Epithelial cell of prostate (primary cell): ENCODE results near the gene NACC1.

Experiments used
- DNase-seq: peaks from one replicate; pipeline ENCODE4 v3.0.0-alpha.2; 2011; ENCODE audit warnings: low read depth, low spot score
- H3K27ac ChIP-seq: fragments of 450-650 bp; 2 replicates; pipeline ENCODE4 v1.5.1; 2017; ENCODE audit warnings: mild to moderate bottlenecking

NACC1 gene

GRCh38 chr19:13118424-13119193 lies 545 bp downstream of the NACC1 start:
- peak overlapping the region; percentile 84 for H3K27ac ChIP-seq
- DNase-seq: no peak

DNA sequence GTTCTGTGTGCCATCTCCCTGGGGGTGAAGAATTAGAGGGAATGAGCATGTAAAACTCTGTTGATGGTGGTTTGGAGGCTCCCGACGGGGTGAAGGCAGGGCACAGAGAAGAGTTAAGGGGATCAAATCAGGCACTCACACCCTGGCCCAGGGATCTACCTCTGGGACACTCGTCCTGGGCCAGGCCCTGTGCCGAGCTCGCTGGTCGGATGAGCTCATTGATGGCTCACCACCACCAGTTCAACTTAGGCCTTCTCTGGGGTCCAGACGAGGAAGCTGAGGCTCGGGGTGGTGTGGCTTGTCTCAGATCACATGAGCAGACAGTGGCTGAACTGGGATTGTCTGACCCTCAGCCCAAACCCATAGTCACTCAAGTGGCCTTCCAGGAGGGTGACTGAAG lies 1.6 kb downstream of the NACC1 start:
- peak overlapping the region; percentile 84 for H3K27ac ChIP-seq
- DNase-seq: no peak

DNA sequence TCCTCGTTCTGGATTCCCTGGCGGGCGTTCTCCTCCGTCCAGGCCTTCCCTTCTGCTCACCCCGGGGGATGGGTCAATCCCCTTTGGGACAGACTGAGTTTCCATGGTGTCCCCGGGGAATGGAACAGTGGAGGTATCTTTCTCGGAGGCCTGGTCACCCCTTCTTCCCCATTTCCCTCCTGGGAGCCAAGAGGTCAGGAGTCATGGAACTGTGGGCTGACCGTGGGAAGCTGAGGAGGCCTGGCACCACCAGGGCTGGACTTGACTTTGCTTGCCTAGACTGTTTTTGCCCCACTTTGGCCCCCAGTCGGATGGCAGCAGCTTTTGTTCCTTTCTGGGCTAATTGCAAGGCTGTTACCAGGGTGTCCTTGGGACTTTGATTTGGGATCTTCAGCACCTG lies 2.0 kb downstream of the NACC1 start:
- no peak for DNase-seq
- H3K27ac ChIP-seq: peak overlapping the region; percentile 84

DNA sequence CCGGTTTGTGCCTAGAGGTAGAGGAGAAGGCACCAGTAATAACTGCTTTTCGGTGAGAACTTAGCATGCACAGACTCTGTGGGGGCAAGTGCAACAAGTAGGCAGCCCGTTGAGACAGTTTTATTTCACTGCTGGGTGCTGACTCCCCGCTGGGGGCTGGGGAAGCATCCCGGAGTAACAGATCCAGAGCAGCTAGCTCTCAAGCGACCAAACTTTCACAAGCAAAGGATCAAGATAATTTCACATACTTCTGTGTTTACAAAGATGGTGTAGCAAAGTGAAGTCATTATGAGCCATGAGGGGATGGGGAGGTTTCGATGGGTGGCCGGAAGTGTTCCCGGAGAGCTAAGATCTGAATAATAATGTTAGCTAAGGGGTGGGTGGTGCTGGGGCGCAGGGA lies 2.8 kb downstream of the NACC1 start:
- H3K27ac ChIP-seq: peak overlapping the region; percentile 84
- no peak for DNase-seq

DNA sequence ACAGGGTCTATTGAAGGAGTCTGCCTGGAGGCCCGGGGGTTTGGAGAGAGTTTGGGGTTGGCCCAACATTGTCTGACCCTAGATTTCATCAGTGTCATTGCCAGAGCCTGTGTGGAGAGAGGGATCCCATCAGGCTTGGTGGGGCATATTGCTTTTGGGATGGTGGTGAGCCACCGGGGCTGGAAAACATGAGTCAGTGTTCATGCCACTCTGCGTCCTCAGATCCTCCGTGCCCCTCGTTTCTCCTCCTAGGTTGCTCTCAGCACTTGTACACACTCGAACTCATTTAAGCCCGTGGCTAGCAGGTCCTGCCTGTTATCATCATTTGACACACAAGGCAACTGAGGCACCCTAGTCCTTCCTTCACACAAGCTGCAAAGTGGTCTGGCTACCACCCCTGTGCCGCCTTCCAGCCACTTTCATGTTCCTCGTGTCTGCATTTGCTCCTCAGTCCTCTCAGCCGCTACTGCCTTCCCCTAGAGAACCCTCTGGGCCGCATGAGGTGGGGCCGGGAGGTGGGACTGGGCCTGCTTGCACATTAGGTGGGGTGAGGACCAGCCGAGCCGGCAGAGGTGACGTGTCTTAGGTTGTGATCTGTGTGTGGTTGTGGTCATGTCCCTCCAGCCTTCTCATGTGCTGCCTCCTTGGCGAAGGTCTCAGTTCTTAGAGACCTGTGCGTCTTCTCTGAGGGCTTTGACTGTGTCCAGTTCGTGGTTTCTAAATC lies 3.6 kb downstream of the NACC1 start:
- H3K27ac ChIP-seq: peak overlapping the region; percentile 84
- DNase-seq: no peak

- DNase-seq: no peak
- H3K27ac ChIP-seq: no peak overlapping the region
Measured at GRCh38 chr19:13122275-13122878, 4.3 kb downstream of the NACC1 start.

DNA sequence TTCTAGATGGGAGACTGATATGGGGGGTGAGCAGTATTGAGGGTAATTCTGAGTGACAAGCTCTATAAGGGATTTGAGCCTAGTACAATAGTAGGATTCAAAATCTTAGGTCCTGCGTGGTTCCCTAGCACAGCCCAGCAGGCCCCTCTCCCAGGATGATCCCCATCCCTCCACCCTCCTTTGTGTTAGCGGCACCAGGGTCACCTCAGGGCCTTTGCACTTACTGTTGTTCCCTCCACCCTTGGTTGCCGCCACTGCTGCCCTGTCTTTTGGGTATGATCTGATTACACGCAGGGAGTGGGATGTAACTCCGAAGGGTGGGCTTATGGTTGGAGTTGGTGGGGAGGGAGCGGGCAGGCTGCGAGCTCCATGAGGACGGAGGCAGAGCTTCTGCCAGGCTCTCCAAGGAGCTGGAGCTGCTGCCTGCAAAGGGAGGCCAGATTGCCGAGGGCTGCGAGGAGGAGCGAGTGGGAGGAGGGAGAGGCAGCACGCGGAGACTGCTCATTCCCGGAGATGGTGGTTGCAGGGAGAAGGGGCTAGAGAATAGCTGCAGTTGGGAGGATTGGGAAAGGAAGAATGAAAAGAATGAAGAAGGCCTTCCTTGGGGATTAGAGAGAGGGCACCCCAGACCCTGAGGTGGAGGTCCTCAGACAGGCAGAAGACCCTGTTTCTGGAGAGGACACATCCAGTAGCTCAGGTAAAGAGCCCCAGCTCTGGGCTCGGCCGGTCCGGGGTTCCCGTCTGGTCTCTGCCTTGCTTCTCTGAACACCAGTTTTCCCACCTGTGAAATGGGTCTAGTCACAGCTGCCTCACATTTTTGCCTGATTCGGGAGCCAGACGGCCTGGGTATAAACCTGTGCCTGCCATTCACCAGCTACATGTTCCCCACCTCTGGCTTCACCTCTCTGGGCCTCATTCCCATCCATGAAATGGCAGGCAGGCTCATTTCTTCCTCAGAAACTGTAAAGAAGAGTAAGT lies 5.2 kb downstream of the NACC1 start:
- H3K27ac ChIP-seq: no peak overlapping the region
- no peak for DNase-seq

DNA sequence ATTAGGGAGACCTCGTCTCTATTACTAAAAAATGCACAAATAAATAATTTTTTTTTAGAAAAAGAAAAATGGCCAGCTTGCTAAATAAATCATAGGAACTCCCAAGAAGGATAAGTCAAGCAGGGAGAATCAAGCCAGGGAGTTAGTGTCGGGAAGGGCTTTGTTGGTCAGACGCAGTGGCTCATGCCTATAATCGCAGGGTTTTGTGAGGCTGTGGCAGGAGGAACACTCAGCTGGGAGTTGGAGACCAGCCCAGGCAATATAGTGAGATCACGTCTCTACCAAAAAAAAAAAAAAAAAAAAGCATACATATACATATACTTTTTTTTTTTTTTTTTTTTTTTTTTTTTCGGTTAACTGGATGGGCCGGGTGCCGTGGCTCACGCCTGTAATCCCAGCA lies 9.0 kb downstream of the NACC1 start:
- no peak overlapping the region for H3K27ac ChIP-seq
- DNase-seq: no peak

- H3K27ac ChIP-seq: no peak overlapping the region
- no peak for DNase-seq
Measured at GRCh38 chr19:13127811-13128575, 9.9 kb downstream of the NACC1 start.

- no peak for DNase-seq
- no peak overlapping the region for H3K27ac ChIP-seq
Measured at GRCh38 chr19:13128583-13128982, 10.5 kb downstream of the NACC1 start.

DNA sequence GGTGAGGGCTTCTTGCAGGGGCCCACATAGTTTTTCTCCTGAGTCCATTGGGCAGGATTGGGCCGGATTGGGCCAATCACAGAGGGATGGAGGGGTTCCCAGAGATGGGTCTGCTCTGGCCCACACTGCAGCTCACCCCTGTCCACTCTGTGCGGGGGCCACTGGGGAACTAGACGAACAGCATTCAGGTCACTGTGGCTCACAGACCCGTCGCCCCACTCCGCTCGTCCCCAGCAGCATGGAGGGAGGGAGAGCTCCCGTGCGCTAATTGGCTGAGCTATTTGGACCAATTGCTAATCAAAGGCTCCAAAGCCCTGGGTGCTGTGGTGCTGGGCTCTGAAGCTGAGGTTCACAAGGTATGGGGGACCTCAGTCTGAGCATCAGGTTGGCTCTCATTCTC lies 11.3 kb downstream of the NACC1 start:
- H3K27ac ChIP-seq: no peak overlapping the region
- no peak for DNase-seq

- no peak overlapping the region for H3K27ac ChIP-seq
- no peak for DNase-seq
Measured at GRCh38 chr19:13130886-13131490, 12.9 kb downstream of the NACC1 start.

- H3K27ac ChIP-seq: no peak overlapping the region
- no peak for DNase-seq
Measured at GRCh38 chr19:13132471-13133180, 14.6 kb downstream of the NACC1 start.

DNA sequence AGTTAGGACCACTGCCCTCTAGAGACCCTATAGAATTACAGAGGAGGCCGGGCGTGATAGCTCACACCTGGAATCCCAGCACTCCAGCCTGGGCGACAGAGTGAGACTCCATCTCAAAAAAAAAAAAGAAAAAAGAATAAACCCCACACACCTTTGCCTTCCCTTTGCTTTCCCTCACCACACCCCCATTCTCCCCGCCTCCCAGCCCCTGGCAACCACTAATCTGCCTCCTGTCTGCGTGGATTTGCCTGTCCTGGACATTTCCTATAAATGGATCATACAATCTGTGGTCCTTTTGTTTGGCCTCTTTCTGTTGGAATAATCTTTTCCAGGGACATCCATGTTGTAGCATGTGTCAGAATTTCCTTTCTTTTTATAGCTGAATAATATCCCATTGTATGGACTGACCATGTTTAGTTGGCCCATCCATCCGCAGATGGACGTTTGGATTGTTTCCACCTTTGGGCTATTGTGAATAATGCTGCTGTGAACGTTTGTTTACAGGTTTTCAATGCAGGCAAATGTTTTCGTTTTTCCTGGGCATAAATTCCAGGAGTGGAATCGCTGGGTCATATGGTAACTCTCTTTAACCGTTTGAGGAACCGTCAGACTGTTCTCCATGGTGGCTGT lies 15.3 kb downstream of the NACC1 start:
- no peak for DNase-seq
- H3K27ac ChIP-seq: no peak overlapping the region

- DNase-seq: no peak
- no peak overlapping the region for H3K27ac ChIP-seq
Measured at GRCh38 chr19:13134626-13135025, 16.6 kb downstream of the NACC1 start.

DNA sequence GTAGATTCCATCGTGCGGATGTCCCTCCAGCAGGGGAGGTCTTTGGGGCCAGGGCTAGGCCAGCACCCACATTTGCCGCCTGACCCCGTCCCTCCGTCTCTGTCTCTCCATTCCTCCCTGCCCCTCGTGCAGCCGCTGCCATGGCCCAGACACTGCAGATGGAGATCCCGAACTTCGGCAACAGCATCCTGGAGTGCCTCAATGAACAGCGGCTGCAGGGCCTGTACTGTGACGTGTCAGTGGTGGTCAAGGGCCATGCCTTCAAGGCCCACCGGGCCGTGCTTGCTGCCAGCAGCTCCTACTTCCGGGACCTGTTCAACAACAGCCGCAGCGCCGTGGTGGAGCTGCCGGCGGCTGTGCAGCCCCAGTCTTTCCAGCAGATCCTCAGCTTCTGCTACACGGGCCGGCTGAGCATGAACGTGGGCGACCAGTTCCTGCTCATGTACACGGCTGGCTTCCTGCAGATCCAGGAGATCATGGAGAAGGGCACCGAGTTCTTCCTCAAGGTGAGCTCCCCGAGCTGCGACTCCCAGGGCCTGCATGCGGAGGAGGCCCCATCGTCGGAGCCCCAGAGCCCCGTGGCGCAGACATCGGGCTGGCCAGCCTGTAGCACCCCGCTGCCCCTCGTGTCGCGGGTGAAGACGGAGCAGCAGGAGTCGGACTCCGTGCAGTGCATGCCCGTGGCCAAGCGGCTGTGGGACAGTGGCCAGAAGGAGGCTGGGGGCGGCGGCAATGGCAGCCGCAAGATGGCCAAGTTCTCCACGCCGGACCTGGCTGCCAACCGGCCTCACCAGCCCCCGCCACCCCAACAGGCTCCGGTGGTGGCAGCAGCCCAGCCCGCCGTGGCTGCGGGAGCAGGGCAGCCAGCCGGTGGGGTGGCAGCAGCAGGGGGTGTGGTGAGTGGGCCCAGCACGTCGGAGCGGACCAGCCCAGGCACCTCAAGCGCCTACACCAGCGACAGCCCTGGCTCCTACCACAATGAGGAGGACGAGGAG lies 17.3 kb downstream of the NACC1 start:
- no peak for DNase-seq
- no peak overlapping the region for H3K27ac ChIP-seq

DNA sequence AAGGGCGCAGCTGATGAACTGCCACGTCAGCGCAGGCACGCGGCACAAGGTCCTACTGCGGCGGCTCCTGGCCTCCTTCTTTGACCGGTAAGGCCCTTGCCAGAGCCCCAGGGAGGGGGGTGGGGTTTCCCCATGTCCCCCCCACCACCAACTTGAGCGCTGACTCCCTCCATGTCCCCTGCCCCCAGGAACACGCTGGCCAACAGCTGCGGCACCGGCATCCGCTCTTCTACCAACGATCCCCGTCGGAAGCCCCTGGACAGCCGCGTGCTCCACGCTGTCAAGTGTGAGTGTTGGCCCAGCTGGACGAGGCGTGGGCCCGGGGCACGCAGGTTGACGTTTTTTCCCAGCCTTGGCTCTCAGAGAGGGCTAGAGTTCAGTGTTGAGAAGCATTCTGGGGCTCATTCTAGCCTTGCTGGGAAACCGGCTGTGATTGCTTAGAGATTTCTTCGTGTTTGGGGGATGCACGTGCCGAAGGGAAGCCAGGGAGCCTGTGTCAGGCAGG lies 19.3 kb downstream of the NACC1 start:
- no peak overlapping the region for H3K27ac ChIP-seq

More for the DNA sequence above, 19.3 kb downstream of the NACC1 start:
- no peak for DNase-seq
